GM12872 (cell line): ENCODE data around the gene MBIP.

ENCODE experiments used
- CTCF ChIP-seq: IDR thresholded peaks from 3 replicates; pipeline ENCODE4 v1.5.1; 2011; ENCODE audit warnings: low read depth, mild to moderate bottlenecking, low read length, moderate library complexity; ENCODE audit not compliant: insufficient read depth

The MBIP gene

GRCh38 chr14:36258241-36258640 is 62.2 kb downstream of the MBIP start:
- no peak for TF ChIP-seq CTCF

GRCh38 chr14:36256126-36256801 is 64.2 kb downstream of the MBIP start:
- TF ChIP-seq CTCF: no peak

GRCh38 chr14:36254020-36254624 is 66.3 kb downstream of the MBIP start:
- no peak for TF ChIP-seq CTCF
